Cerebellar cortex (tissue), 1 donor: Measurements from ENCODE around the gene RPTOR.
"Not testable (repeated sequence)": the region's sequence is repeated elsewhere in the genome, so short reads cannot be mapped to it uniquely, and the experiment has no call there.

Experiments
- DNase-seq: peaks from one replicate; pipeline ENCODE4 v3.0.0-alpha.2; 2015; ENCODE audit warnings: low spot score

RPTOR gene

DNA sequence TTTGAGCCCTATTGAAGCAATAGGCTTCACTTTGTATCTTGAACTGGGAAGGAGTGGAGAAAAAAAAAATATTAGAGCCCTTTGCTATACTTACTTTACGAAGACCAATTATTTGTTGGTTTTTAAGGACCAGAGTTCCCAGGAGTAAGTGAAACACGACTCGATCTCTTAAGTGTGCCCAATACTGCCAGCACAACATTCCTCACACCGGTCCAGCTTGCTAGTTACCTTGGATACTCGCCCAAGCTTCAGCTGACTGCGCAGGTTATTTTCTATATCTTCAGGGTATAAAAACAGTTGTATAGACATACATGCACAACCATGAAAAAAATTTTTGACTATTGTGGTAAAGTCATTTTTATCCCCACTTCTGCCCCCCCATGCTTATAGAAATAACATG is 72.1 kb downstream of the RPTOR start:
- no peak for DNase-seq

DNA sequence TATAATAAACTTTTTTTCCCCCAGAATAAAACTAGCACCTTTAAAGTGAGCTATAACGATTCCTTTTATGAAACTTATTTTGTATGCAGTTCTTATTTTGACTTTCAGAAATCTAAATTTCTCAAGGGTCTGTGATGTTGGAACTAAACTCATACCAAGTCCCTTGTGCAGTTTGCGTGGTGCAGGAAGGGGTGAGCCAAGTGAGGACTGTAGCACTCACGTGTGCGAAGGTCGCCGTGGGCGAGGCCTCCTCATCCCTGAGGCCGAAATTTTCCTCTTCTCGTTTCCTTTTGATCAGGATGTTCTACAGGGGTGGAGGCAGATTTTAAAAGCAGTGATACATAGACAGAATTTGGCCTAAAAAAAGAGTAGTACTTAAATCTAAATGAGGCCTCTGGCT is 73.7 kb downstream of the RPTOR start:
- DNase-seq = no peak

DNA sequence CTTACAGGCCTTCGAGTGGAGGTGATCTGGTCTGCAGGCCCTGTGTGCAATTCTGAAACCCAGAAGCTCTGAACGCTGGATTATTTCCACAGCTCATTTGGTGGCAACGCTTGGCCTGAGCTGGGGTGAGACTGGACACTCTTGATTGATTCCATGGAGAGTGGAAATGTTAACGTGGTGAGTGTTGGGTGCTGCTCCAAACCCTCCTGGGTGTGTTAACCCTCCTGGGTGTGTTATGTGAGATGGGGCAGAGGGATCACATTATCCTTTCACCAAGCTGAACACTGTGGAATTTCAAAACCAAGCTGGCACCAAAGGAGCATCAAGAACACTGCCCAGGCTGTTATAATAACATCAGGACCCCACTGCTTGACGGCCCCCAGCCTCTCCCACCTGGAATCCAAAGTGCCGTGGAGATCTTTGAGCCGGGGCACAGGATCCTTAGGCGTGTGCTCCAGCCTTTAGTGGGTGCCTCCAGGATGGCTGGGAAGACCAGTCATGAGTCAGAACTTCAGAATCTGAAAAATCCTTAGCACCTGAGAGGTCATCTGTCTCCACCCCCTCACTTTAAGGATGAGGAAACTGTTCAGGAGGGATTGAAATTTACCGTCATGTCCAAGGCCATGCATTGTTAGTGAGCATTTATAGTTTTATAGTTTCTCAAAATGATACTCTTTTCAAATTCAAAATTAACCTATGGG is 75.0 kb downstream of the RPTOR start:
- no peak for DNase-seq

DNA sequence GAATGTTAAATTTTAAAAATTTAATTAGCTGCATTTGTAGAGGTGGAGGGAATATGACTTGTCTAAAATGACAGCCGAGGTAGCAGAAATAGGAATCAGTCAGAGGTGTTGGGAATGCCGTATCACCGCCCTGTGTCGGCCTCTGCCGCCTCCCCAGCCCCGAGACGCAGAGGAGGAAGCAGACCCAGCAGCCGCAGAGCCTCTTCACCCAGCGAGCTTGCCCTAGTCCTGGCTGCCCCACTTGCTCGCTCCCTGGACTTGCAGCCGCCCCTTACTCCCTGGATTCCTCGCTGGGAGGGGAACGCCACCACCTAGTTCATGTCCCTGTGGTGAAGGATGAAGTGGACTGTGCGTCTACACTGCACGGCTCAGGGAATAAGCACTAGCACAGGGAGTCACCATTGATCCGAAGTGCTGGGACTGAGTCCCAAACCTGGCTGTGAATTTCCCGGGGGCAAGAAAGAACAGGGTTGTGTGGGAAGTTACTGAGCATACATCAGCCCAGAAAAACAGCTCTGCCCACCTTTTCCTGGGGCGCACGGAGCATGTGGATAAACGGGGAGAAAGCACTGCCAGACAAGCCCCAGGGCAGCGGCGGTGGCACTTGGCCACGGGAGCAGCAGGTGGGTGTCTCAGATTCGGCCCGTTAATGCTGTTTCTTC is 76.8 kb downstream of the RPTOR start:
- DNase-seq = no peak

DNA sequence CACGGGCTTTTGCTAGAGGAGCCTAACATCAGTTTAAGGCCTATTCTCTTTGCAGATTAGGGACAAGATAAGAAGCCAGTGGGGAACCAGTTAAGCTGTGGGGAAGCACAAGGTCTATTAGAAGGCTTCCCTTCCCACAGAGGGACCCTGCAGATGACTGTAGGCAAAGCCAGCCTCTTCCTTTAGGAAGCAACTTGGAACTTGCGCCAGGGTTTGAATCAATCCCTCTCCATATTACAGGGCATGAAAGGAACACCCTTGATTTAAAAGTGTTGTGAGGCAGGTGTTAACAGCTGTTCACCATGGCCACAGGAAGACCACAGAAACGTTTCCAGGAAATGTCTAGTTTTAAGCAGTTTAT is 77.3 kb downstream of the RPTOR start:
- DNase-seq = no peak

DNA sequence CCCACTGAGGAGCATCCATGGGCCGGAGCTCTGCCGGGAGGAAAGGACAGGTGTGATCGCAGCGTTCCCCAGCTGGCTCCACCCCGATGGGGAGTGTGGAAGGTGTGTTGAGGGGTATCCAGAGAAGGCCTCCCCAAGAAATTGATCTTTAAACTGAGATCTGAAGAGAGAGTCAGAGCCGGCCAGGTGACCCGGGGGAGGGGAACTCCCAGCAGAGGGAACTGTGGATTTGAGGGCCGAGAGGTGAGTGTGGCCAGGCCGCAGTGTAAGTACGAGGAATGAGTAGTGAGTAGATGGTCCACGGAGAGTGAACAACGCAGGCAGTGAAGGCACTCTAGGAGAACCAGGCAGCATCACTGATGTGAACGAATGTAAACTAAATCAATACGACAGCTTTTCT is 80.2 kb downstream of the RPTOR start:
- no peak for DNase-seq

DNA sequence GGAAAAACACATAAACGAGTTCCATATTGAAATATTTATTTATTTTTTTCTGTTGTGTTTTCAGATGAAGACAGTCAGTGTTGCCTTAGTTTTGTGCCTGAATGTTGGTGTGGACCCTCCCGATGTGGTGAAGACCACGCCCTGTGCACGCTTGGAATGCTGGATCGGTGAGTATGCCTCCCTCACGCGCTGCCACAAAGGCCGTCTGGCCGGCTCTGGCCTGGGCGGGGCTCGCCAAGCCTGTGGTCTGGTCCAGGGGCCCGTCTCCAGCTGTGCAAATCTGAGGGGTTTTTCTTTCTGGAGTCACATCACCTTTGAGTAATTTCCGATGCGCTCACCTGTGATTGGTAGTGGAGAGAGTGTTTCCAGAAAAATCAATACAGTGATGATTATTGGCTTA is 81.0 kb downstream of the RPTOR start:
- no peak for DNase-seq

DNA sequence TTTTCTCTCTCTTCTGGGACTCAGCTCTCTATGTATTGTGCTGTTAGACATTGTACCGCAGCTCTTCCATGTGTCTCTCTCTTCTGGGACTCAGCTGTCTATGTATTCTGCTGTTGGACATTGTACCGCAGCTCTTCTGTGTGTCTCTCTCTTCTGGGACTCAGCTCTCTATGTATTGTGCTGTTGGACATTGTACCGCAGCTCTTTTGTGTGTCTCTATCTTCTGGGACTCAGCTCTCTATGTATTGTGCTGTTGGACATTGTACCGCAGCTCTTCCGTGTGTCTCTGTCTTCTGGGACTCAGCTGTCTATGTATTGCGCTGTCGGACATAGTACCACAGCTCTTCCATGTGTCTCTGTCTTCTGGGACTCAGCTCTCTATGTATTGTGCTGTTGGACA is 84.2 kb downstream of the RPTOR start:
- not testable (repeated sequence) for DNase-seq

DNA sequence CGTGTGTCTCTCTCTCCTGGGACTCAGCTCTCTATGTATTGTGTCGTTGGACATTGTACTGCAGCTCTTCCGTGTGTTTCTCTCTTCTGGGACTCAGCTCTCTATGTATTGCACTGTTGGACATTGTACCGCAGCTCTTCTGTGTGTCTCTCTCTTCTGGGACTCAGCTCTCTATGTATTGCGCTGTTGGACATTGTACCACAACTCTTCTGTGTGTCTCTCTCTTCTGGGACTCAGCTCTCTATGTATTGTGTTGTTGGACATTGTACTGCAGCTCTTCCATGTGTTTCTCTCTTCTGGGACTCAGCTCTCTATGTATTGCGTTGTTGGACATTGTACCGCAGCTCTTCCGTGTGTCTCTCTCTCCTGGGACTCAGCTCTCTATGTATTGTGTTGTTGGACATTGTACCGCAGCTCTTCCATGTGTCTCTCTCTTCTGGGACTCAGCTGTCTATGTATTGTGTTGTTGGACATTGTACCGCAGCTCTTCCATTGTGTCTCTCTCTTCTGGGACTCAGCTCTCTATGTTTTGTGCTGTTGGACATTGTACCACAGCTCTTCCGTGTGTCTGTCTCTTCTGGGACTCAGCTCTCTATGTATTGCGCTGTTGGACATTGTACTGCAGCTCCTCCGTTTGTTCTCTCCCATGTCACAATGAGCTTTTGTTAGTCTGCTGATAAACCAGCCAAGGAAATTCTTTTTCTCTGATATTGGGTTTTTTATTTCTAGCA is 84.8 kb downstream of the RPTOR start:
- no peak for DNase-seq

DNA sequence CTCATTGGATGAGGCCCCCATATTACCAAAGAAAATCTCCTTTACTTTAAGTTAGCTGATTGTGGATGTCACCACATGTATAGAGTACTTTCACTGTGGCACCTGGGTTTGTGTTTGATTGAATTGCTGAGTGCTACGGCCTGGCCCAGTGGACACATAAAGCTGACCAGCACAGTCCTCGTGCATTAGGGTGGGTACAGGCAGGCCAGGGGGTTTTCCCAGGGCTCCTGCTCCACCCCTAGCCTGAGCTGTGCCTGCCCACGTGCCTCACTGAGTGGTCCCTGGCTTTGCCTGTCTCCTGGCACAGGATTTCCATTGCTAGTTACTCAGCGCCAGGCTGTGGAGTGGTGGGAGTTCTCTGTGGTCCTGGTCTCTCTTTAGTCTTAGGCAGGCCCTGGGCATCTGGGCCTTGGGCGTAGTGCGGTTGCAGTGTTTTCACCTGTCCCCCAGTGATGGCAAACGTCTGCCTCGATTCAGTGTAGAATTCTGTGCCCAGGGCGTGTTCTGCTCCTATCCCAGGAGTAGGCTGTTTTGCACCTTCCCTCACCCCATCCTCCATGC is 86.0 kb downstream of the RPTOR start:
- DNase-seq = no peak

DNA sequence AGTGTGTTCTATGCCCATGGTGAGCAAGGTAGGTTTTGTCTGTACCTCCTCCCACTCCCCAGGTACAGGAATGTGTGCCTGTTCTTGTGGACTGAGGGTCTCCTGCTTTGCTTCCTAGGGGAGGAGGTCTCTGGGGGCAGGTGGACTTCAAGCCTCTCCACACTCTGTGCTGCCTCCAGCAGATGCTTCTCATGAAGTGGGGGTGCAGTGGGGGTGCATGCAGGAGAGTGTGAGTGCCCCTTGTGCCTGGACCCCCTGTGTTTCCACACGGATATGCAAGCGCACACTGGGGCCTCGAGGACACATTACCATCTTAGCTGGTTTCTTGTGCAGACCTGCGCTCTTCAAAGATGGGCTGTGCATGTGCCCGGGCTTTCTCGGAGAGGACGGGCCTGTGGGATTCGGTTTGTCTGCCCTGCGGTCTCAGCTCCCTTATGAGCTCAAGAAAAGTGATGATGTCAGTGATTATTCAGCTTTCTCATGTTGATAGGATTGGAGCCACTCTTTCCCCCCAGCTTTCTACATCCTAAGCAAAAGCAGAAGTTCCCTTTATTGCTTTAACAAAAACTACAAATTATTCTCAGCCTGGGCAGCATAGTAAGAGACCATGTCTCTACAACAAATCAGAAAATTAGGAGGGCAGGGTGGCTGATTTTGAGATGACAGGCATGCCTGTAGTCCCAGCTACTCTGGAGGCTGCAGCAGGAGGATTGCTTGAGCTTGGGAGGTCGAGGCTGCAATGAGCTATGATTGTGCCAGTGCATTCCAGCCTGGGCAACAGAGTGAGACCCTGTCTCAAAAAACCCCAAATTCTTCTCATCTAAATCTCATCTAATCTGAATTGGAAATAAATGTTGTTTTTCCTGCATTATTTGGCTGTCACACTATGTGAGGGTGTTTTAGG is 86.8 kb downstream of the RPTOR start:
- no peak for DNase-seq

DNA sequence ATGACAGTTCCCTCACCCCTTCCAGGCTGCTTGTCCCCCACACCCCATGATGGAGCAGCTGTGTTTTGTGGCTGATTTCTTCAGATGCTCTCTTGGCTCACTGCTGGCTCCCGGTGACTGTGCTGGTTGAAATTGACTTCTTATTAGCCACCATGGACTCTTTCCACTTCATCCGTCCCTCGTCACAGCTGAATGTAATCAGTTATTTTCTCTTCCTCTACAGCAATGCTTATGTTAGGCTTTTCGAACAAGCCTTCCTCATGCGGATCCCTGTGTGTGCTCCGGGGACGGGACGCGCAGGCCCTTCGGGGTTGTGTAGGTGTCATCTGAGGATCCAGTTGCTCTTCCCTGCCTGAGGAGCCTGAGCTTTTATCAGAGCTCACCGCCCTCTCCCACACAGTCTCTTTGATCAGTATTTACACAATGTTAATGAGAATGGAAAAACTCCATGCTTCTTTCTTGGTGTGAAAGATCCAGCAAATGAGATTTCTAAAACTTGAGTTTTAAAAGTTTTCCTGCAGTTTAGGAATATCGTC is 87.5 kb downstream of the RPTOR start:
- no peak for DNase-seq

DNA sequence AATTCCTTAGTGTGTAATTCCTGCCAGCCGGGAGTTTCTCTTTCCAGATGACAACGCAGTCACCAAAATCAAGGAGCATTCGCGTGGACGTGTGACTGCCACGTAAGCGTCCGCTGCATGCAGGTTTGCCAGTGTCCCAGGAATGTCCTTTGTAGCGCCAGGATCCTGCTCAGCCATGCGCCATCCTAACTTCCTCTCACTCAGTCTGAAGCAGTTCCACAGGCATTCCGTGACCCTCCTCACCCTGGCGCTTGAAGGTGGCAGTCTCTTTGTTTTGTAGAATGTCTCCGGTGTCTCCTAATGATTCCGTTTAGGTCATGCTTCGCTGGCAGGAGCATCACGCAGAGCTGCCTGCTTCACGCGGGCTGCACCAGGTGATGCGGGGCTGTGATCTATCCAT is 88.6 kb downstream of the RPTOR start:
- DNase-seq = no peak

DNA sequence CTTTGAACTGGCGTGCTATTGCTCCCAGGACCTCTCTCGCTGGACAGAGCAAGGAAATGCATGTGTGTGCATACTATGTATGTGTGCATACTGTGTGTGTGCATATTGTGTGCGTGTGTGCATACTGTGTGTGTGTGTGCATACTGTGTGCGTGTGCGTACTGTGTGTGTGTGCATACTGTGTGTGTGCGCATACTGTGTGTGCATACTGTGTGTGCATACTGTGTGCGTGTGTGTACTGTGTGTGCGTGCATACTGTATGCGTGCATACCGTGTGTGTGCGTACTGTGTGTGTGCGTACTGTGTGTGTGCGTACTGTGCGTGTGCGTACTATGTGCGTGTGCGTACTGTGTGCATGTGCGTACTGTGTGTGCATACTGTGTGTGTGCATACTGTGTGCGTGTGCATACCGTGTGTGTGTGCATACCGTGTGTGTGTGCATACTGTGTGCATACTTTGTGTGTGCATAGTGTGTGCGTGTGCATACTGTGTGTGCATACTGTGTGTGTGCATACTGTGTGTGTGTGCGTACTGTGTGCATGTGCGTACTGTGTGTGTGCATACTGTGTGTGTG is 89.4 kb downstream of the RPTOR start:
- no peak for DNase-seq

DNA sequence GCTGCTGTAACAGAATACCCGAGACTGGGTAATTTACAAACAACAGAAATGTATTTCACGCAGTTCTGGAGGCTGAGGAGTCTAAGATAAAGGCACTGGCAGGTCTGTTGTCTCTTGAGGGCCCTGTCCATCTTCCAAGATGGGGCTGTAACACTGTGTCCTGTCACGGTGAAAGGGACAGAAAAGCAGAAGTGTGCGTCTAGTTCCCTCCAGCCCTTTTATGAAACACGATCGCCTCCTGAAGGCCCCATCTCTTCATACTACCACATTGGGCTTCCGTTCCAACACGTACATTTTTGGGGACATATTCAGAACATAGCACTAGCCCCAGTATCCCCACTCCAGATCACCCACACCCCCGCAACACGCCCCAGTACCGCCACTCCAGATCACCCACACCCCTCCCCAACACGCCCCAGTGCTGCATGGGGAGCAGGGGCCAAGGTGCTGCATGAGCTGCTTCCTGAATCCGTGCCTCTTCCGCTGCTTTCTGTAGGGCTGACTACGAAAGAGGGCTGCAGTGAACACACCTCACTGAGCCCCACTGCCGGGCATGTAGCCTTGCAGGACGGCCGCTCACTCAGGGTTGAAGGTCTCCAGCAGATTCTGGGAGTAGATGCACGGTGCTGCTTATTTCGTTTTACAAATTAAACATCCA is 91.9 kb downstream of the RPTOR start:
- DNase-seq = no peak

DNA sequence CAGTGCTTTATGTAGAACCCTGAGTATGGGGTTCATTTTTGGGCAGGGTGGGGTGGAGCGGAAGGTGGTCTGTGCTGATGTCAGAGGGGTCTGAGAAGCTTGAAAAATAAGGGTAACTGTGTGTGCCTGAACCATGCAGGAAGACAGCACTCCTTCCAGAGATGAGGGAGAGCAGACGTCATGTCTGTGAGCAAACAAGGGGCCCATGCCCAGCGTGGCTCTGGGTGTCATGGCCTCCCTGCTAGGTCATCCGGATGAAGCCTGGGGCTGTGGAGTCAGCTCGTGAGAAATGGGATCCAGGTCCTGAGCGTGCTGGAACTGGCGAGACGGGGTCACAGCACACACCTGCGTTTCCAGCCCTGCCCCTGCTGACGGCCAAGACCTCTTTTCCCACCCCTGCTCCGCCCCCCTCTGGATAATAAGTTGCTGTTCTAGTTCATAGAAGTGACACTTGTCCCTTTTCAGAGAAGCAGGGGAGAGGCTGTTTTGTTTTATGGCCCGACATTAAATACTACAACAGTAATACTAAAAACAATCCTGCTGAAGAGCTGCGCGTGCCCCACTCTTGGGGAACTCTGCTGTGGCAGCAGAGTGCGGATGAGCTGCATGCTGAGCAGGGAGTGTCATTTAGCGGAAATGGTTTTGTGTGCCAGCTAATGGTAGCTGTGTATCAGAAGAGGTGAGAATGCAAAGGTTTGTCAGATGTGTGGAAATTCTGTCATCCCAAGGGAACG is 92.6 kb downstream of the RPTOR start:
- no peak for DNase-seq

DNA sequence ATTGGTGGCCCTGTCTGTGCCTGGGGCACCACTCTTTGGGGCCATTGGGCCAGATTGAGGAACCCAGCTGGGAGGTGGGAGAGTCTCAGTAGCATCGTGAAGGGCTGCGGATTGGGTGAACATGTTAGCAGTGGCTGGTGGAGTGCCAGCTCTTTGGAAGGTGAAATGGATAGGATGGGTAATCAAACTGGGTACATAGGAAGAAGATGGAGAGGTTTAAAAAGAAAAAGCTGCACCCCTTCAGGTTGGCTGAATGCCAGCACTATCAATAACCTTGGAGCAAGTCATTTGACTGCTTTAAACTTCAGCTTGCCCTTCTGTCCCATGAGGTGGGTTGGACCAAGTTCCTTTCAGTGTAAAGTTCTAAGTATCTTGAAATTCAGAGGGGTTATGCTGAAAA is 95.0 kb downstream of the RPTOR start:
- no peak for DNase-seq

DNA sequence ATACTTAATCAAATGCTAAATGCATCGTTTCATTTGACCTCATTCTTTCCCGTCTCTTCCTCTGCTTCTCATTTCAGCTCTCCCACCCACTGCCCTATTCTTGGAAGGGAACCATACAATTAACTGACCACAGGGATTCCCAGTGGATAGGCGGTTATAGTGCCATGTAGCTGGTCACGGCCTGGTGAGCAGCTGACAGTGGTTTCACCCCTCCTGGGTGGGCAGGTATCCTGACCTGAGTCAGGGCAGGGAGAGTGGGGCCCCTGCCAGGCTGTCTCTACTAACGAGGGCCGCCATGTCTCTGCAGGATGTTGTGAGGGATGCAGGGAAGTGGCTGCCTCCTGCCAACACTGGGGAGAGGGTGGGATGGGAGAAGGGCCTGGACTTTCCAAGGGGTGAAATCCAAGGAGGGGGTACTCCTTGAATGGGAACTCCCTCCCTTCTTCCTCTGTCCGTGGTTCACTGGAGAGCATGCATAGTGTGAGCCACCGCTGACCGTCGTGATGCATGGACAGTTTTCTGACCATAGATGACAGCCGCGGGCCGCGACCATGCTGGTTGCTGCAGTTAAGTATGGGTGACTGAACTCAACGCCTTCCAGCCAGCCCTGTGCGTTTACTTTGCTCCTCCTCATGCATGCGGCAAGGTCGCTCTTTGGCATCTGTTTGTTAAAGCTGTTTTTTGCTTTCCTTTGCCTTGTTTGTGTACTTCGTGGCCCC is 95.9 kb downstream of the RPTOR start:
- DNase-seq = no peak

DNA sequence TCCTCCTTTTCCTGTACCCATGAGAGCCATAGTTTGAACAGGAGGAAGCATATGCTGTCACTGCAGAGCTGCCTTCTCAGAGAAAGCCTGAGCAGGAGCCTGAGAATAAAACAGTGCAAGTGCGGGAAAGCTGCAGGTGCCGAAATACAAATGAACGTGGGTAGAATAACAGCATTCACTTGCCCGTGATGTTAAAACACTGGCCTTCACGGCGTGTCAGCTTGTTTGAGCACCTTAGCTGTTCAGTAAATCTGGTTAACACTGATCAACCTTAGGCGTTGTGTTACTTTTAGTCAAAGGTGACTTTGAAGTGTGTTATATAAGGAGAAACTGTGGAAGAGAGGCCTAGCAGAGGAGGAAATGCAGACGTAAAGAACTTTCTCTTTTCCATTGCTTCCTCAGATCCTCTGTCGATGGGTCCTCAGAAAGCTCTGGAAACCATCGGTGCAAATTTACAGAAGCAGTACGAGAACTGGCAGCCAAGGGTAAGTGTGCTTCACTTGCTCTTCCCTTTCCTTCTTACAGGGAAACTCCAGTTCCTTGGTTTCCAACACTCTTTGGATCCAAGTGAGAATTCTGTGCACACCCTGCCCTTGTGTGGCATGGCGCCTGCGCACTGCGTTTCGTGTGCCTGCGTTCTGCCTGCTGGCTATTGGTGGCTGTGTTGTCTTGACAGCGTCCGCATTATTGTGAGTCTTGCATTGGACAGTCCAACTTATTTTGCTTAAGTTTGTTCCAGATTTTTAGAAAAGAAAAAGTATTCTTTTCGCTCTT is 98.9 kb downstream of the RPTOR start:
- DNase-seq = no peak
